Measurements from ENCODE around the gene ZDHHC14.

GRCh38 chr6:157432231-157432891 is 51.4 kb downstream of the ZDHHC14 start:
- TF ChIP-seq CTCF (IDR thresholded peaks at IDR 0.05) (no peak), POLR2A (IDR thresholded peaks at IDR 0.05) (no peak), POLR2AphosphoS5 (IDR thresholded peaks at IDR 0.05) (no peak)
